Fibroblast of lung (primary cell): ENCODE measurements around the gene EDDM3A. TPM values are rescaled to one million over a fixed set of nuclear protein-coding genes. Genes with fewer than 3 reads are reported as not detected.
"Not testable (repeated sequence)": the region's sequence is repeated elsewhere in the genome, so short reads cannot be mapped to it uniquely, and the experiment has no call there.

Experiments used
- DNase-seq, 2 donors: peaks; one replicate each; pipeline versions ENCODE4 v3.0.0 to v3.0.0-alpha.2; 2010; ENCODE audit warnings: low read depth in 2 of 2
- H2AFZ ChIP-seq: 2 replicates; pipeline ENCODE4 v1.5.1; 2012; ENCODE audit warnings: low read length, control low read depth, inconsistent platforms
- H3K27ac ChIP-seq: 2 replicates; pipeline ENCODE4 v1.5.1; 2011; ENCODE audit warnings: low read length, control low read depth; ENCODE audit not compliant: insufficient read depth
- H3K27me3 ChIP-seq: 2 replicates; pipeline ENCODE4 v1.5.1; 2011; ENCODE audit warnings: mild to moderate bottlenecking, low read length; ENCODE audit not compliant: control insufficient read depth, insufficient read depth
- H3K36me3 ChIP-seq: 2 replicates; pipeline ENCODE4 v1.5.1; 2011; ENCODE audit warnings: low read length; ENCODE audit not compliant: control insufficient read depth, insufficient read depth
- H3K4me1 ChIP-seq: 2 replicates; pipeline ENCODE4 v1.5.1; 2011; ENCODE audit warnings: low read length; ENCODE audit not compliant: control insufficient read depth, insufficient read depth; ENCODE audit errors: extremely low read depth
- H3K4me2 ChIP-seq: 2 replicates; pipeline ENCODE4 v1.5.1; 2011; ENCODE audit warnings: low read length, control low read depth; ENCODE audit not compliant: insufficient read depth; ENCODE audit errors: extremely low read depth
- H3K4me3 ChIP-seq, 4 experiments: fragments of 200-600 bp in 1 of 4; sonication (generic) in 1 of 4; replicated peaks in 1 of 4; 2 replicates each; pipeline ENCODE4 v1.5.1; 2011 to 2016; ENCODE audit warnings: low read length in 4 of 4, low read depth in 3 of 4, mild to moderate bottlenecking in 3 of 4, control low read depth in 2 of 4, inconsistent platforms in 1 of 4, mixed read lengths in 1 of 4; ENCODE audit not compliant: insufficient read depth in 1 of 4; ENCODE audit errors: control extremely low read depth in 1 of 4
- H3K79me2 ChIP-seq: 2 replicates; pipeline ENCODE4 v1.5.1; 2012; ENCODE audit warnings: mild to moderate bottlenecking, low read length, inconsistent platforms; ENCODE audit not compliant: control insufficient read depth, insufficient read depth
- H3K9ac ChIP-seq: 2 replicates; pipeline ENCODE4 v1.5.1; 2011; ENCODE audit warnings: mild to moderate bottlenecking, low read length, control low read depth; ENCODE audit not compliant: insufficient read depth
- H3K9me3 ChIP-seq: 2 replicates; pipeline ENCODE4 v1.5.1; 2012; ENCODE audit warnings: low read depth, low read length; ENCODE audit not compliant: control insufficient read depth, insufficient read depth
- H4K20me1 ChIP-seq: 2 replicates; pipeline ENCODE4 v1.5.1; 2011; ENCODE audit warnings: low read length; ENCODE audit not compliant: control insufficient read depth, insufficient read depth; ENCODE audit errors: extremely low read depth
- EZH2 ChIP-seq: IDR thresholded peaks from 2 replicates; pipeline ENCODE4 v1.5.1; 2012; ENCODE audit warnings: low read length, control low read depth, mild to moderate bottlenecking; ENCODE audit errors: missing control alignments
- polyA plus RNA-seq, 2 donors: library from polyadenylated mRNA; depleted of rRNA in 1 of 2; stranded (reverse) in 1 of 2; unstranded in 1 of 2; fragments of >200 nt; gene quantifications; 2 replicates each; pipeline ENCODE4 v1.2.1, GENCODE V29; 2011 to 2012; ENCODE audit warnings: missing spikeins in 1 of 2
- total RNA-seq: library from RNA; depleted of rRNA; stranded (reverse); fragments of >200 nt; gene quantifications from 2 replicates; pipeline ENCODE4 v1.2.1, GENCODE V29; 2014
- TF ChIP-seq, protein P1 (sequence below), 2 donors: IDR thresholded peaks in 1 of 2; conservative IDR thresholded peaks in 1 of 2; 1 replicate in 1 of 2; 2 replicates in 1 of 2; pipeline ENCODE4 v1.5.1; 2011 to 2012; ENCODE audit warnings: low read length in 2 of 2, control low read depth in 1 of 2, inconsistent platforms in 1 of 2, low read depth in 1 of 2, mild to moderate bottlenecking in 1 of 2

Gene EDDM3A
- total and polyA plus RNA-seq, 2 donors (not counting 1 experiment from before 2014, with no cell fraction given): not detected

DNA sequence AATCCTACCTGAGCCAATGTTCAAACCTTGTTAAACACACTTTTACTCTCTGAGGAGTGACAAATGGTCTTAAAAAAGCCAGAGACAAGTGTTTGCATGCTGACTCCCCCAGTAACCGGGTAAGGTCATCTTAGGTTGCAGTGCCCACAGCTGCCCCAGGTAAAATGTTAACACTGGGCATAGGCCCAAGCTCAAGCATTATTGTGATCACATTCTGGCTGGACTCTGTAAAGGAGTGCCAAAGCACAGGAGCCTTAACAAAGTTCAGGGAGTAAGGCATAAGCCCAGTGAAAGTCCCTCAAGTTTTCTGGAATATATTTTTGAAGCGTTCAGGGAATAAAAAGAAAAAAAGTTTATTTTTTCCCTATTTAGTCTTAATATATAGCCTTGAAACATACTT is 8.6 kb downstream of the EDDM3A start:
- no peaks in the 10 kb centered on the region for H3K9me3 ChIP-seq
- no peak for TF ChIP-seq EZH2
- TF ChIP-seq, protein P1, sequence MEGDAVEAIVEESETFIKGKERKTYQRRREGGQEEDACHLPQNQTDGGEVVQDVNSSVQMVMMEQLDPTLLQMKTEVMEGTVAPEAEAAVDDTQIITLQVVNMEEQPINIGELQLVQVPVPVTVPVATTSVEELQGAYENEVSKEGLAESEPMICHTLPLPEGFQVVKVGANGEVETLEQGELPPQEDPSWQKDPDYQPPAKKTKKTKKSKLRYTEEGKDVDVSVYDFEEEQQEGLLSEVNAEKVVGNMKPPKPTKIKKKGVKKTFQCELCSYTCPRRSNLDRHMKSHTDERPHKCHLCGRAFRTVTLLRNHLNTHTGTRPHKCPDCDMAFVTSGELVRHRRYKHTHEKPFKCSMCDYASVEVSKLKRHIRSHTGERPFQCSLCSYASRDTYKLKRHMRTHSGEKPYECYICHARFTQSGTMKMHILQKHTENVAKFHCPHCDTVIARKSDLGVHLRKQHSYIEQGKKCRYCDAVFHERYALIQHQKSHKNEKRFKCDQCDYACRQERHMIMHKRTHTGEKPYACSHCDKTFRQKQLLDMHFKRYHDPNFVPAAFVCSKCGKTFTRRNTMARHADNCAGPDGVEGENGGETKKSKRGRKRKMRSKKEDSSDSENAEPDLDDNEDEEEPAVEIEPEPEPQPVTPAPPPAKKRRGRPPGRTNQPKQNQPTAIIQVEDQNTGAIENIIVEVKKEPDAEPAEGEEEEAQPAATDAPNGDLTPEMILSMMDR (conservative IDR thresholded peaks at IDR 0.05 in 1 of 2, IDR thresholded peaks at IDR 0.05 in 1 of 2; ENCODE audit: low read depth in 1 of 2, low read length in 2 of 2): no peak

GRCh38 chr14:20755037-20755436 is 9.3 kb downstream of the EDDM3A start:
- H3K36me3 ChIP-seq: no peaks in the 10 kb centered on the region
- no peaks in the 10 kb centered on the region for H3K79me2 ChIP-seq
- no peaks in the 10 kb centered on the region for H3K9me3 ChIP-seq
- no peak for DNase-seq
- no peak for TF ChIP-seq EZH2
- TF ChIP-seq, protein P1 (conservative IDR thresholded peaks at IDR 0.05 in 1 of 2, IDR thresholded peaks at IDR 0.05 in 1 of 2; ENCODE audit: low read depth in 1 of 2, low read length in 2 of 2): no peak
- no peak overlapping the region for H3K9ac ChIP-seq
- H2AFZ ChIP-seq: no peak overlapping the region
- H3K4me3 ChIP-seq: no peak overlapping the region
- no peaks in the 10 kb centered on the region for H3K27me3 ChIP-seq
- H3K4me1 ChIP-seq: no peaks in the 10 kb centered on the region
- no peak overlapping the region for H3K27ac ChIP-seq
- no peak overlapping the region for H3K4me2 ChIP-seq
- H4K20me1 ChIP-seq: no peaks in the 10 kb centered on the region

More for the DNA sequence above, 8.6 kb downstream of the EDDM3A start:
- H3K27me3 ChIP-seq: no peaks in the 10 kb centered on the region
- no peak for DNase-seq
- H3K79me2 ChIP-seq: no peaks in the 10 kb centered on the region
- no peaks in the 10 kb centered on the region for H3K36me3 ChIP-seq
- H4K20me1 ChIP-seq: no peaks in the 10 kb centered on the region
- H3K9ac ChIP-seq: no peak overlapping the region
- H2AFZ ChIP-seq: no peak overlapping the region
- no peak overlapping the region for H3K4me3 ChIP-seq
- H3K4me1 ChIP-seq: no peaks in the 10 kb centered on the region
- H3K4me2 ChIP-seq: no peak overlapping the region
- H3K27ac ChIP-seq: no peak overlapping the region

DNA sequence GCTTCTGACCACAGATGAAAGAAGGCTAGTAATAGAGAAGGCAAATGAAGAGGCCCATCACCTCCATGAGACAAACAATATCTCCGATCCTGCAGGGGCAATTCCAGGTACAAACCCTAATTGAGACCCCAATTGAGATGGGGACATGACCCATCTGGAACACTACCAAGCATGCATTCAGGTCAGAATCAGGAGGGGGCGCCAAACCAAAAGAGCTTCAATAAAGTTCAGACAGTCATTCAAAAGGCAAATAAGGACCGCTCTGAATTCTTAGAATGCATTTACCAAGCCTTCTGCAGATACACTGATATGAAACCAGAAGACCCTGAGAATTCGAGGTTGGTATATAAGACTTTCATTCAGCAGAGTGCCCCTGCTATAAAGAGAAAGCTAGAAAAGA is 12.3 kb downstream of the EDDM3A start:
- no peaks in the 10 kb centered on the region for H3K36me3 ChIP-seq
- DNase-seq: no peak
- H3K9me3 ChIP-seq: no peaks in the 10 kb centered on the region
- H3K4me3 ChIP-seq: no peak overlapping the region
- no peaks in the 10 kb centered on the region for H3K4me1 ChIP-seq
- no peaks in the 10 kb centered on the region for H3K79me2 ChIP-seq
- TF ChIP-seq, protein P1 (conservative IDR thresholded peaks at IDR 0.05 in 1 of 2, IDR thresholded peaks at IDR 0.05 in 1 of 2; ENCODE audit: low read depth in 1 of 2, low read length in 2 of 2): no peak
- TF ChIP-seq EZH2: no peak
- no peaks in the 10 kb centered on the region for H4K20me1 ChIP-seq
- H3K9ac ChIP-seq: no peak overlapping the region
- H3K4me2 ChIP-seq: no peak overlapping the region
- H3K27ac ChIP-seq: no peak overlapping the region
- no peaks in the 10 kb centered on the region for H3K27me3 ChIP-seq
- H2AFZ ChIP-seq: no peak overlapping the region

DNA sequence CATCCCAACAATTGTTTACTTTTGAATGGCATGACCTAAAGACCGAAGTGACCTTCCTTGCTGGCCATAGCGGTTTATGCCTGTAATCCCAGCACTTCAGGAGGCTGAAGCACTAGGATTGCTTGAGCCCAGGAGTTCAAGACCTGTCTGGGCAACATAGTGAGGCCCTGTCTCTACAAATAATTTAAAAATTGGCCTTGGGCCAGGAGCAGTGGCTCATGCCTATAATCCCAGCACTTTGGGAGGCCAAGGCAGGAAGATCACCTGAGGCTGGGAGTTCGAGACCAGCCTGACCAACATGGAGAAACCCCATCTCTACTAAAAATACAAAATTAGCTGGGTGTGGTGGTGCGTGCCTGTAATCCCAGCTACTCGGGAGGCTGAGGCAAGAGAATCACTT is 13.8 kb downstream of the EDDM3A start:
- H3K4me3 ChIP-seq, H3K27ac ChIP-seq, H3K9ac ChIP-seq, H3K79me2 ChIP-seq, H3K27me3 ChIP-seq, H2AFZ ChIP-seq, H3K4me1 ChIP-seq, DNase-seq, H3K36me3 ChIP-seq, H3K9me3 ChIP-seq, H4K20me1 ChIP-seq, H3K4me2 ChIP-seq: not testable (repeated sequence)
